ENCODE results near the gene SLC15A1.

Gene SLC15A1

GRCh38 chr13:98689347-98689968 lies 63.0 kb downstream of the SLC15A1 start:
- in situ Hi-C loops (cut with MboI; ENCODE audit: low sequenced_read_pairs), result loop anchor here (25.0 kb wide), 2 partner anchors 348 to 552 kb away; partner anchors contain the start of gene FARP1
- H3K36me3 ChIP-seq (replicated peaks), result no peaks in the 10 kb centered on the region
- no peaks in the 10 kb centered on the region for H3K27me3 ChIP-seq (ENCODE audit: low read depth)
- no peak overlapping the region for H3K4me3 ChIP-seq
- H3K9me3 ChIP-seq, result no peaks in the 10 kb centered on the region
- peaks cover 16% of the 10 kb centered on the region for H3K4me1 ChIP-seq
- DNase-seq (ENCODE audit: low spot score in 2 of 2), result no peak

- Histone ChIP-seq H3K27me3 (ENCODE audit: low read depth) (no peaks in the 10 kb centered on the region), H3K4me3 (no peak overlapping the region), H3K9me3 (no peaks in the 10 kb centered on the region), H3K36me3 (replicated peaks) (no peaks in the 10 kb centered on the region), H3K4me1 (peaks cover 13% of the 10 kb centered on the region)
- DNase-seq (ENCODE audit: low spot score in 2 of 2), result peak; percentile 42 to 97
- in situ Hi-C loops (cut with MboI; ENCODE audit: low sequenced_read_pairs), result loop anchor here (25.0 kb wide), 2 partner anchors 349 to 551 kb away; partner anchors contain the start of gene FARP1
Measured at GRCh38 chr13:98688373-98688772, 64.1 kb downstream of the SLC15A1 start.

GRCh38 chr13:98687319-98687718 lies 65.2 kb downstream of the SLC15A1 start:
- H3K9me3 ChIP-seq, result no peaks in the 10 kb centered on the region
- in situ Hi-C loops (cut with MboI; ENCODE audit: low sequenced_read_pairs), result loop anchor here (25.0 kb wide), 2 partner anchors 350 to 550 kb away; partner anchors contain the start of gene FARP1
- H3K4me3 ChIP-seq, result no peak overlapping the region
- no peaks in the 10 kb centered on the region for H3K27me3 ChIP-seq (ENCODE audit: low read depth)
- no peak for DNase-seq (ENCODE audit: low spot score in 2 of 2)
- H3K36me3 ChIP-seq (replicated peaks), result no peaks in the 10 kb centered on the region
- peaks cover 13% of the 10 kb centered on the region for H3K4me1 ChIP-seq

DNA sequence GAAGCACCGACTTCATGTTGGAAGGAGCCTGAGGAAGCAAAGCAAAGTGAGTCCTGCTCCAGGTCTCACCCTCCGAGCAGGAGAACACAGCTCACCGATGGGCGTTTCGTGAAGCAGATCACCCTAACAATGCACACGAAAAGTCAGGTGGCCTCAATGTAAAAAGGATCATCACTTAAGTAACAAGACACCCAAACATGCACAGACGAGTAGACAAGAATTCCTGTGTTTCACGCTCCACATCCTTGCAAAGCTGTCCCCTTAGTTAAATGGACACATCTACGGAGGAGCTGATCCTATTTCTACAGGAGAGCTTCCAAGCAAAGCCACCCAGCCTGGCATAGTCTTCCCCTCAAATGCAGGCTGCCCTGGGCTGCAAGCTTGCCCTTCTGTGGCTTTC lies 66.2 kb downstream of the SLC15A1 start:
- H3K4me1 ChIP-seq, result peaks cover 13% of the 10 kb centered on the region
- no peaks in the 10 kb centered on the region for H3K36me3 ChIP-seq (replicated peaks)
- H3K9me3 ChIP-seq, result no peaks in the 10 kb centered on the region
- no peak overlapping the region for H3K4me3 ChIP-seq
- in situ Hi-C loops (cut with MboI; ENCODE audit: low sequenced_read_pairs), result loop anchor here (25.0 kb wide), 2 partner anchors 351 to 549 kb away; partner anchors contain the start of gene FARP1
- no peak for DNase-seq (ENCODE audit: low spot score in 2 of 2)
- no peaks in the 10 kb centered on the region for H3K27me3 ChIP-seq (ENCODE audit: low read depth)

DNA sequence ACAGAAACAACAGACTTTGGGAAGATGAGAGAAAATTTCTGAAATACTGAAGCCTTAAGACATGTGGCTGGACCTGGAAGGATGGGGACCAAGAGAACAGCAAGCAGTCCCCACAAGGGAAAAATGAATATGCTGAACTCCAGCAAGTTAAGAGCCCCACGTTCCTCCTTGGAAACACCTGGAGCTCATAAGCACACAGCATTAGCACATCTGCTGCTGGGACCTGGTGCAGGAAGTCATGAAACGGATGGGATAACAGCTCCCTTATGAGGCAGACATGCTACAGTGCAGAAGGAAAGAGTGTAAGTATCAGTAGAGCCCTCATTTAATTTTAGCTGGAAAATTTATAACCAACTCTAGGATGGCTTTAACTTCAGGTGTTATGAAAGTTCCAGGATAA lies 67.3 kb downstream of the SLC15A1 start:
- Histone ChIP-seq H3K27me3 (ENCODE audit: low read depth) (no peaks in the 10 kb centered on the region), H3K4me3 (no peak overlapping the region), H3K36me3 (replicated peaks) (no peaks in the 10 kb centered on the region), H3K4me1 (peaks cover 13% of the 10 kb centered on the region), H3K9me3 (no peaks in the 10 kb centered on the region)
- no peak for DNase-seq (ENCODE audit: low spot score in 2 of 2)
- in situ Hi-C loops (cut with MboI; ENCODE audit: low sequenced_read_pairs), result loop anchor here (25.0 kb wide), 2 partner anchors 352 to 548 kb away; partner anchors contain the start of gene FARP1

DNA sequence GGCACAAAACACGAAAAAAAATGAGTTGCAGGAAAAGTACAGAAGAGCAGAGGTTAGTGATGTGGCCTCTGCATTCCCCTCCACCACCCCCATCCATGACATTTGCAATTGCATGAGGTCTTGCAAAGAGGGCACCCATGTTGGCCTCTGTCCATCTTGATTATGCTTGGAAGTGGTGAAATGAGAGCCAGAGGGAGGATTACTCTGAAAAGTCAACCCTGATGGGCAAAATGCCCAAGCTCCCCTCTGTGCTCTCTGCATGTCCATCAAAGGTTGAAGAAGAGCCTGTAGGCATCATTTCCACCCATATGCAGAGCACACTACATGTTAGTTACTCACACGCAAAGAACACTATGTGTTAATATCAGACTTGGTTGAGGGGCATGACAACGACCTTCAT lies 71.4 kb downstream of the SLC15A1 start:
- in situ Hi-C loops (cut with MboI; ENCODE audit: low sequenced_read_pairs), result loop anchor here (25.0 kb wide), 2 partner anchors 356 to 544 kb away; partner anchors contain the start of gene FARP1
- peaks cover 27% of the 10 kb centered on the region for H3K4me1 ChIP-seq
- H3K36me3 ChIP-seq (replicated peaks), result no peaks in the 10 kb centered on the region
- H3K27me3 ChIP-seq (ENCODE audit: low read depth), result no peaks in the 10 kb centered on the region
- DNase-seq (ENCODE audit: low spot score in 2 of 2), result no peak
- H3K4me3 ChIP-seq, result no peak overlapping the region
- no peaks in the 10 kb centered on the region; the same call in 1 of the 2 replicates for H3K9me3 ChIP-seq

DNA sequence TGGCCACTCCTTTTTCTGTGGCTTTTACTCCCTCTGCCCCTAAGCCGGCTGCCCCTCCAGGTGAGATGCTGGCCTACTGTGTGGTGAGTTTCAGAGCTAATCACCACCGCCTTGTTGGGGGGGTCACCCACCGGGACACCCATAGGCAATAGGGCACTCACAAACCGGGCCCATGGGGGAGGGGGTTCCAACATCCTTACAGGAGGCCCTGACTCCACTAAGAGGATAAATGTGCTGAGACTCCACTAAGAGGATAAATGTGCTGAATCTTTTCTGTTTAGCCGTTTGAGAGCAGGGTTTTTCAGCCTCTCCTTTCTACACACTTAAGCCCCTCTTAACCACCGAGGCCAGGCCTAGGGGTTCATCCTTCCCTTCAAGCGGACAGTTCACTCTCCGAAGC lies 73.7 kb downstream of the SLC15A1 start:
- in situ Hi-C loops (cut with MboI; ENCODE audit: low sequenced_read_pairs), result loop anchor here (25.0 kb wide), 2 partner anchors 359 to 541 kb away; partner anchors contain the start of gene FARP1

DNA sequence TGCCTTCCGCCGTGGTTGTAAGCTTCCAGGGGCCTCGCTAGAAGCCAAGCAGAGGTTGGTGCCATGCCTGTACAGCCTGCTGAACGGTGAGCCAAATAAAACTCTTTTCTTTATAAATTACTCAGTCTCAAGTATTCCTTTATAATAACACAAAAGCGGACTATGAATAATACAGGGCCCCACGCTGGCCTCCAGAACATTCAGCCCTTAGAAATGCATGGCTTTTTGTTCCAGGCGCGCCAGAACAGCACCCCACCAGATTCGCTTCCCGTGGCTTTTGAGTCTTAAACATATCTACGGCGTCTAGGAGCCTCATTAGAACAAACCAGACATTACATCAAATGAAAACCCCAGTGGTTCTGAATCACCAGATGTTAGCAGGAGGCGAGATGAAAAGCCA lies 75.1 kb downstream of the SLC15A1 start:
- no peaks in the 10 kb centered on the region for H3K36me3 ChIP-seq (replicated peaks)
- H3K27me3 ChIP-seq (ENCODE audit: low read depth), result no peaks in the 10 kb centered on the region
- H3K4me3 ChIP-seq, result no peak overlapping the region
- peak; percentile 82 to 86 for DNase-seq (ENCODE audit: low spot score in 2 of 2)
- H3K4me1 ChIP-seq, result peaks cover 33% of the 10 kb centered on the region
- no peaks in the 10 kb centered on the region; the same call in 1 of the 2 replicates for H3K9me3 ChIP-seq
- in situ Hi-C loops (cut with MboI; ENCODE audit: low sequenced_read_pairs), result loop anchor here (25.0 kb wide), 2 partner anchors 360 to 540 kb away; partner anchors contain the start of gene FARP1

More for the DNA sequence above, 73.7 kb downstream of the SLC15A1 start:
- Histone ChIP-seq H3K36me3 (replicated peaks) (no peaks in the 10 kb centered on the region), H3K9me3 (no peaks in the 10 kb centered on the region; the same call in 1 of the 2 replicates), H3K4me1 (peaks cover 27% of the 10 kb centered on the region), H3K27me3 (ENCODE audit: low read depth) (no peaks in the 10 kb centered on the region), H3K4me3 (no peak overlapping the region)
- no peak for DNase-seq (ENCODE audit: low spot score in 2 of 2)

- DNase-seq (ENCODE audit: low spot score in 2 of 2), result no peak
- Histone ChIP-seq H3K4me3 (no peak overlapping the region), H3K4me1 (peaks cover 33% of the 10 kb centered on the region), H3K27me3 (ENCODE audit: low read depth) (no peaks in the 10 kb centered on the region), H3K9me3 (no peaks in the 10 kb centered on the region; the same call in 1 of the 2 replicates), H3K36me3 (replicated peaks) (no peaks in the 10 kb centered on the region)
- in situ Hi-C loops (cut with MboI; ENCODE audit: low sequenced_read_pairs), result loop anchor here (25.0 kb wide), 2 partner anchors 361 to 539 kb away; partner anchors contain the start of gene FARP1
Measured at GRCh38 chr13:98676239-98676638, 76.2 kb downstream of the SLC15A1 start.

DNA sequence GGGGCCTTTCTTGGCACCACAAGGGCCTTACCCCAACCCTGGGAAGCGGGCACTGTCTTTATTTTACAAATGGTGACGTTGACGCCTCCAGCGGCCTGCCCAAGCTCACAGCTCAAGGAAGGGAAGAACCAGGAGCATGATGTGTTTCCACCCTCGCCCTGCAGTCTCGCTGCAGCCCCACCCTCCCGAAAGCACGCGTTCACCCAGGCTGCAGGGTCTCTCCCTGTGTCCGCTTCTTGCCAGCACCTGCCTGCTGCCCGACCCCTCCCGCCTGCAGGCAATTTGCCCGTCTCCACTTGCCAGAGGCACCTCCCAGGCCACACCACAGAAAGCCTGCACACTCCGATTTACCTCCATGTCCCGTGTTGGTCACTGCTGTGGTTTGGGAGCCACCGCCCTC lies 76.6 kb downstream of the SLC15A1 start:
- Histone ChIP-seq H3K27me3 (ENCODE audit: low read depth) (no peaks in the 10 kb centered on the region), H3K36me3 (replicated peaks) (no peaks in the 10 kb centered on the region), H3K4me3 (no peak overlapping the region), H3K4me1 (peaks cover 33% of the 10 kb centered on the region), H3K9me3 (no peaks in the 10 kb centered on the region; the same call in 1 of the 2 replicates)
- in situ Hi-C loops (cut with MboI; ENCODE audit: low sequenced_read_pairs), result loop anchor here (25.0 kb wide), 2 partner anchors 361 to 539 kb away; partner anchors contain the start of gene FARP1
- DNase-seq (ENCODE audit: low spot score in 2 of 2), result no peak

- no peak overlapping the region for H3K4me3 ChIP-seq
- in situ Hi-C loops (cut with MboI; ENCODE audit: low sequenced_read_pairs), result loop anchor here (25.0 kb wide), 2 partner anchors 362 to 538 kb away; partner anchors contain the start of gene FARP1
- no peaks in the 10 kb centered on the region; the same call in 1 of the 2 replicates for H3K9me3 ChIP-seq
- H3K4me1 ChIP-seq, result peaks cover 33% of the 10 kb centered on the region
- H3K27me3 ChIP-seq (ENCODE audit: low read depth), result no peaks in the 10 kb centered on the region
- no peaks in the 10 kb centered on the region for H3K36me3 ChIP-seq (replicated peaks)
- no peak for DNase-seq (ENCODE audit: low spot score in 2 of 2)
Measured at GRCh38 chr13:98675066-98675465, 77.4 kb downstream of the SLC15A1 start.

DNA sequence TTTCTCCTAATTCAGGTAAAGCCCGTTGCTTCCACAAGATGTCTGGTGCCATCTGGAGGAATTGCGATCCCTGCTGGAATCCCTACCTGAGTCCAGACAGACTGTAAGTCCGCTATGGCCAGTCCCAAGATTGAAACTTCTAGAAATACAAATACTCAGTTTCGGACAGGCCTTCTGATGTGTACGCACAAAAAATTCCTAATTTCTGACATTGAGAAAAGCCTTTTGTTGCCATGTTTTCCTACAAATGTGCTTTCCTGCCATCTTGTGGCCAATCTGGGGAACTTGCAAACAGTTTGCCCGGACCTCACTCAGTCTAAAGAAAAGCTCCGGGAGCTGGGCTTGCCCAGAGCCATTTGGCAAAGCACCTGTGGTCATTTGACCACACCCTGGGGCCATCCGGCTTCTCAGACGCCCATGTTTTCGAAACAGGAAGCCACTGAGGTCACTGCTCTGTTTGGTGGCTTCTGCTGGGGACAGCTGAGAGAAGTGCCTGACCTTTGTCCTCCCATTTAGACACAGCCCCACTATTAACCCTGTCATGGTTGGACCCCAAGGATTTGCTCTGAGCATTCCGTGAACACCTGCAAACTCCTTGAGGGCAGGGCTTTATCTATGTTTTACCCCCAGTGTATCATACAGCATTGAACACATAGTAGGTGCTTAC lies 79.4 kb downstream of the SLC15A1 start:
- H3K4me1 ChIP-seq, result peaks cover 20% of the 10 kb centered on the region
- H3K27me3 ChIP-seq (ENCODE audit: low read depth), result no peaks in the 10 kb centered on the region; the same call in 1 of the 2 replicates
- H3K36me3 ChIP-seq (replicated peaks), result no peaks in the 10 kb centered on the region
- no peak overlapping the region for H3K4me3 ChIP-seq
- no peaks in the 10 kb centered on the region; the same call in 1 of the 2 replicates for H3K9me3 ChIP-seq
- DNase-seq (ENCODE audit: low spot score in 2 of 2), result peak; percentile 75 to 76
- in situ Hi-C loops (cut with MboI; ENCODE audit: low sequenced_read_pairs), result no loop called here

DNA sequence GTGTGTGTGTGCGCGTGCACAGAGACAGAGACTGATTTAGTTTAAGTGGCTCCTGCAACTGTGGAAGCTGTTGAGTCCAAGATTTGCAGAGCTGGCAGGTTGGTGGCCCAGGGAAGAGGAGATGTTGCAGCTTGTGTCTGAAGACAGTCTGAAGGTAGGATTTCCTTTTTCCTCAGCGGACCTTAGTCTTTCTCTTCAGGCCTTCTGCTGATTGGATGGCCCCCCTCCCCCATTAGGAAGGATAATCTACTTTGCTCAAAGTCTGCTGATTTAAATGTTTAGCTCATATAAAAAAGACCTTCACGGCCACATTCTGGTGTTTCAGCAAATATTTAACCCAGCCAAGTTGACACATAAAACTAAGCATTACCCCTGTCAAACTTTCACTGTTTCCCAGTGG lies 84.3 kb downstream of the SLC15A1 start:
- H3K4me1 ChIP-seq, result peaks cover 4% of the 10 kb centered on the region; the same call in 1 of the 2 replicates
- H3K9me3 ChIP-seq, result no peaks in the 10 kb centered on the region
- in situ Hi-C loops (cut with MboI; ENCODE audit: low sequenced_read_pairs), result no loop called here
- H3K4me3 ChIP-seq, result no peak overlapping the region
- no peaks in the 10 kb centered on the region for H3K36me3 ChIP-seq (replicated peaks)
- H3K27me3 ChIP-seq (ENCODE audit: low read depth), result no peaks in the 10 kb centered on the region; the same call in 1 of the 2 replicates
- no peak for DNase-seq (ENCODE audit: low spot score in 2 of 2)
